ENCODE results near the gene IKBIP.
A peak's percentile ranks its signal among the peaks of the same experiment; 100 is the strongest.

Gene IKBIP

DNA sequence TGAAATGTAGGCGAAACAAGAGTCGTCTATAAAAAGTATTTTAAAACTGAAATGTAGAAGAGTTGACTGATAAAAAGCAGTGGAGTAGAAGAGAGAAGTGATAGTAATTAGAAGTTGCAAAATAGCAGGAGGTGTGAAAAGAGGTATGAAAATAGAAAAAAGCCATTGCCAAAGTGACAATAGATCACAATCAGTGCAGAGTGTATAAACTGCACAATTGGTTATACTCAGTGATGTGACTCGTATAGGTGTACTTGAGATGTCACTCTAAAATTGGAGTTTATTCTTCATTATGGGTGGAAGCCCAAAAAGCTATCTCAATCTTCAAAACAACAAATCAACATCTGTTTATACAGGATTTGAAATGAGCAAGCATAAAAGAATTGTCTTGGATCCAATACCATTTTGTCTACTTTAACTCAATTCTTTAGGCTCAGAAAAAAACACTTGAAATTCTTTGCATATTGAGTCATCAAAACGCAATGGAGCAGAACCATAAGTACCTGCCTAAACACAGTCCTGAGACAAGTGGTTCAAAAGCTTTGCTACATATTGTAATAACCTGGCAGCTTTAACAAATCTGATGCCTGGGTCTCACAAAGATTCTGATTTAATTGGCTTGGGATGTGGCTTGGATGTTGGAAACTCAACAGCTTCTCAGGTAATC, 8.8 kb downstream of the IKBIP start:
- Histone ChIP-seq H3K4me3 (replicated peaks; ENCODE audit: insufficient read depth, low read length) (no peak overlapping the region), H3K27me3 (ENCODE audit: insufficient read depth, poor library complexity, severe bottlenecking) (no peaks in the 10 kb centered on the region), H3K27ac (replicated peaks) (no peak overlapping the region)
- no peak for DNase-seq (ENCODE audit: low read depth in 1 of 2, low spot score in 1 of 2)
- TF ChIP-seq GABPA (IDR thresholded peaks at IDR 0.05; ENCODE audit: low read depth) (no peak), POLR2AphosphoS5 (IDR thresholded peaks at IDR 0.05; ENCODE audit: low read depth) (no peak), SPI1 (IDR thresholded peaks at IDR 0.05; ENCODE audit: borderline replicate concordance, low read depth) (no peak)
- TF ChIP-seq, protein P1, sequence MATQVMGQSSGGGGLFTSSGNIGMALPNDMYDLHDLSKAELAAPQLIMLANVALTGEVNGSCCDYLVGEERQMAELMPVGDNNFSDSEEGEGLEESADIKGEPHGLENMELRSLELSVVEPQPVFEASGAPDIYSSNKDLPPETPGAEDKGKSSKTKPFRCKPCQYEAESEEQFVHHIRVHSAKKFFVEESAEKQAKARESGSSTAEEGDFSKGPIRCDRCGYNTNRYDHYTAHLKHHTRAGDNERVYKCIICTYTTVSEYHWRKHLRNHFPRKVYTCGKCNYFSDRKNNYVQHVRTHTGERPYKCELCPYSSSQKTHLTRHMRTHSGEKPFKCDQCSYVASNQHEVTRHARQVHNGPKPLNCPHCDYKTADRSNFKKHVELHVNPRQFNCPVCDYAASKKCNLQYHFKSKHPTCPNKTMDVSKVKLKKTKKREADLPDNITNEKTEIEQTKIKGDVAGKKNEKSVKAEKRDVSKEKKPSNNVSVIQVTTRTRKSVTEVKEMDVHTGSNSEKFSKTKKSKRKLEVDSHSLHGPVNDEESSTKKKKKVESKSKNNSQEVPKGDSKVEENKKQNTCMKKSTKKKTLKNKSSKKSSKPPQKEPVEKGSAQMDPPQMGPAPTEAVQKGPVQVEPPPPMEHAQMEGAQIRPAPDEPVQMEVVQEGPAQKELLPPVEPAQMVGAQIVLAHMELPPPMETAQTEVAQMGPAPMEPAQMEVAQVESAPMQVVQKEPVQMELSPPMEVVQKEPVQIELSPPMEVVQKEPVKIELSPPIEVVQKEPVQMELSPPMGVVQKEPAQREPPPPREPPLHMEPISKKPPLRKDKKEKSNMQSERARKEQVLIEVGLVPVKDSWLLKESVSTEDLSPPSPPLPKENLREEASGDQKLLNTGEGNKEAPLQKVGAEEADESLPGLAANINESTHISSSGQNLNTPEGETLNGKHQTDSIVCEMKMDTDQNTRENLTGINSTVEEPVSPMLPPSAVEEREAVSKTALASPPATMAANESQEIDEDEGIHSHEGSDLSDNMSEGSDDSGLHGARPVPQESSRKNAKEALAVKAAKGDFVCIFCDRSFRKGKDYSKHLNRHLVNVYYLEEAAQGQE (IDR thresholded peaks at IDR 0.05; ENCODE audit: insufficient replicate concordance, low read depth) = no peak
- TF ChIP-seq, protein P2, sequence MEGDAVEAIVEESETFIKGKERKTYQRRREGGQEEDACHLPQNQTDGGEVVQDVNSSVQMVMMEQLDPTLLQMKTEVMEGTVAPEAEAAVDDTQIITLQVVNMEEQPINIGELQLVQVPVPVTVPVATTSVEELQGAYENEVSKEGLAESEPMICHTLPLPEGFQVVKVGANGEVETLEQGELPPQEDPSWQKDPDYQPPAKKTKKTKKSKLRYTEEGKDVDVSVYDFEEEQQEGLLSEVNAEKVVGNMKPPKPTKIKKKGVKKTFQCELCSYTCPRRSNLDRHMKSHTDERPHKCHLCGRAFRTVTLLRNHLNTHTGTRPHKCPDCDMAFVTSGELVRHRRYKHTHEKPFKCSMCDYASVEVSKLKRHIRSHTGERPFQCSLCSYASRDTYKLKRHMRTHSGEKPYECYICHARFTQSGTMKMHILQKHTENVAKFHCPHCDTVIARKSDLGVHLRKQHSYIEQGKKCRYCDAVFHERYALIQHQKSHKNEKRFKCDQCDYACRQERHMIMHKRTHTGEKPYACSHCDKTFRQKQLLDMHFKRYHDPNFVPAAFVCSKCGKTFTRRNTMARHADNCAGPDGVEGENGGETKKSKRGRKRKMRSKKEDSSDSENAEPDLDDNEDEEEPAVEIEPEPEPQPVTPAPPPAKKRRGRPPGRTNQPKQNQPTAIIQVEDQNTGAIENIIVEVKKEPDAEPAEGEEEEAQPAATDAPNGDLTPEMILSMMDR (IDR thresholded peaks at IDR 0.05; ENCODE audit: insufficient read depth, low read length) = no peak

DNA sequence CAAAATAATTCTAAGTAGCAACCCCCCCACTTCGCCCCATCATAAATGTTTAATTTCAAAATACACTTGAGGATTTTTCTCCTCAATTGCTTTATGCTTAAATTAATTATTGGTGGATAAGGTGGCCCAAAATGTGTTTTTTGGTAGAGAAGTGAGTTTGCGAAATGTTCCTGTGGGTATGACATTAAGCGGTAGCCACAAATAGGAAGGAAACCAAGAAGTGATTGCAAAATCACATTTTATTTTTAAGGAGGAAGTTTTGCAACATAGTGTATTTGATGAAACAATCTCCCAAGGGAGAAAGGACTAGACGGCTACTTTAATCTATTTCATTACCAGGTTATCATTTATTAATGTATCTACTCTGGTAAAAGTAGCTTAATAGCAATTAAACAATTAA, 25.6 kb downstream of the IKBIP start:
- Histone ChIP-seq H3K27ac (replicated peaks) (peak overlapping the region; percentile 60), H3K4me3 (replicated peaks; ENCODE audit: insufficient read depth, low read length) (no peak overlapping the region)

DNA sequence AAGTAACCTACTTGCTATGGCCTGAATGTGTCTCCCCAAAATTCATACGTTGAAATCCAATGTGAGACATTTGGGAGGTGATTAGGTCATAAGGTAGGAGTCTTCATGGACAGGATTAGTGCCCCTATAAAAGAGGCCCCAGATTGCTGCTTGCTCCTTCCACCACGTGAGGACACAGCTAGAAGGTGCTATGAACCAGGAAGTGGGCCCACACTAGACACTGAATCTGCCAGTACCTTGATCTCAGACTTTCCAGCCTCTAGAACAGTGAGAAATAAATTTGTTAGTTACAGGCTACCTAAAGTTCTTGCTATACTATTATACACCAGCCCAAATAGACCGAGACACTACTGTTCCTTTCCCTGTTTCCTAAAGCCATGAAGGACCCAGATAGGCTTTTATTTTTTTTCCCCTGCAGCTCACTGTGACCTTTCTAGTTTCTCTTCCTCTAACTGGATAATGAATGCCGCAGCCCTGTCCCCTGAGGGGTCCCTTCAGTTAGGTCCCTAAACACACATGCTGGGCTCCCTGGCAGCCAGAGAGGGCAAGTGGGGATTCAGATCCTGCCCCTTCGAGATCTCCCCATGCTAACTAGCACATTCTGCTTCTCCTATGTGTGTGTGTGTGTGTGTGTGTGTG, 31.8 kb downstream of the IKBIP start:
- DNase-seq (ENCODE audit: low read depth in 1 of 2, low spot score in 1 of 2) = peak in 1 of 2 experiments; percentile 70
- Histone ChIP-seq H3K27me3 (ENCODE audit: insufficient read depth, poor library complexity, severe bottlenecking) (no peaks in the 10 kb centered on the region), H3K4me3 (replicated peaks; ENCODE audit: insufficient read depth, low read length) (no peak overlapping the region), H3K27ac (replicated peaks) (peak overlapping the region; percentile 74)
- TF ChIP-seq, protein P2 (IDR thresholded peaks at IDR 0.05; ENCODE audit: insufficient read depth, low read length) = no peak
- TF ChIP-seq, protein P1 (IDR thresholded peaks at IDR 0.05; ENCODE audit: insufficient replicate concordance, low read depth) = no peak
- peak; percentile 36; the same call in 1 of the 2 replicates for TF ChIP-seq SPI1 (IDR thresholded peaks at IDR 0.05; ENCODE audit: borderline replicate concordance, low read depth)
- 0 out of 2 replicates have a peak, but pooled peaks have one; percentile 44 for TF ChIP-seq POLR2AphosphoS5 (IDR thresholded peaks at IDR 0.05; ENCODE audit: low read depth)
- TF ChIP-seq GABPA (IDR thresholded peaks at IDR 0.05; ENCODE audit: low read depth) = no peak

More for the DNA sequence above, 25.6 kb downstream of the IKBIP start:
- peak; percentile 67 to 81 for DNase-seq (ENCODE audit: low read depth in 1 of 2, low spot score in 1 of 2)
- TF ChIP-seq GABPA (IDR thresholded peaks at IDR 0.05; ENCODE audit: low read depth) (peak; percentile 39; the same call in 1 of the 2 replicates), POLR2AphosphoS5 (IDR thresholded peaks at IDR 0.05; ENCODE audit: low read depth) (peak; percentile 64; the same call in 1 of the 2 replicates), SPI1 (IDR thresholded peaks at IDR 0.05; ENCODE audit: borderline replicate concordance, low read depth) (peak; percentile 75; the same call in 1 of the 2 replicates)
- TF ChIP-seq, protein P2 (IDR thresholded peaks at IDR 0.05; ENCODE audit: insufficient read depth, low read length) = no peak
- TF ChIP-seq, protein P1 (IDR thresholded peaks at IDR 0.05; ENCODE audit: insufficient replicate concordance, low read depth) = no peak
- no peaks in the 10 kb centered on the region for H3K27me3 ChIP-seq (ENCODE audit: insufficient read depth, poor library complexity, severe bottlenecking)

Data from HL-60 (cell line).